HEK293 (cell line): ENCODE results near the gene HPDL.

Experiments used
- CTCF ChIP-seq: fragments of 450-650 bp; formaldehyde crosslinking; IDR thresholded peaks from 2 replicates; pipeline ENCODE4 v1.5.1; 2016; ENCODE audit warnings: missing biosample characterization, missing genetic modification characterization
- ZNF416 ChIP-seq: fragments of 450-650 bp; formaldehyde crosslinking; IDR thresholded peaks from 2 replicates; pipeline ENCODE4 v1.5.1; 2016; ENCODE audit warnings: missing biosample characterization, missing genetic modification characterization
- ZNF426 ChIP-seq: fragments of 450-650 bp; formaldehyde crosslinking; IDR thresholded peaks from 2 replicates; pipeline ENCODE4 v1.5.1; 2017; ENCODE audit warnings: missing biosample characterization, missing genetic modification characterization, mild to moderate bottlenecking, inconsistent platforms, moderate library complexity
- ZNF785 ChIP-seq: fragments of 450-650 bp; formaldehyde crosslinking; IDR thresholded peaks from 2 replicates; pipeline ENCODE4 v1.5.1; 2016; ENCODE audit warnings: missing biosample characterization, missing genetic modification characterization
- TF ChIP-seq, protein P1 (sequence below): fragments of 450-650 bp; formaldehyde crosslinking; IDR thresholded peaks from 2 replicates; pipeline ENCODE4 v1.5.1; 2016; ENCODE audit warnings: missing biosample characterization, missing genetic modification characterization

- TF ChIP-seq ZNF785 (no peak), ZNF416 (tag by site-specific recombination) (no peak), ZNF426 (no peak), CTCF (tag by site-specific recombination) (no peak)
- TF ChIP-seq, protein P1, sequence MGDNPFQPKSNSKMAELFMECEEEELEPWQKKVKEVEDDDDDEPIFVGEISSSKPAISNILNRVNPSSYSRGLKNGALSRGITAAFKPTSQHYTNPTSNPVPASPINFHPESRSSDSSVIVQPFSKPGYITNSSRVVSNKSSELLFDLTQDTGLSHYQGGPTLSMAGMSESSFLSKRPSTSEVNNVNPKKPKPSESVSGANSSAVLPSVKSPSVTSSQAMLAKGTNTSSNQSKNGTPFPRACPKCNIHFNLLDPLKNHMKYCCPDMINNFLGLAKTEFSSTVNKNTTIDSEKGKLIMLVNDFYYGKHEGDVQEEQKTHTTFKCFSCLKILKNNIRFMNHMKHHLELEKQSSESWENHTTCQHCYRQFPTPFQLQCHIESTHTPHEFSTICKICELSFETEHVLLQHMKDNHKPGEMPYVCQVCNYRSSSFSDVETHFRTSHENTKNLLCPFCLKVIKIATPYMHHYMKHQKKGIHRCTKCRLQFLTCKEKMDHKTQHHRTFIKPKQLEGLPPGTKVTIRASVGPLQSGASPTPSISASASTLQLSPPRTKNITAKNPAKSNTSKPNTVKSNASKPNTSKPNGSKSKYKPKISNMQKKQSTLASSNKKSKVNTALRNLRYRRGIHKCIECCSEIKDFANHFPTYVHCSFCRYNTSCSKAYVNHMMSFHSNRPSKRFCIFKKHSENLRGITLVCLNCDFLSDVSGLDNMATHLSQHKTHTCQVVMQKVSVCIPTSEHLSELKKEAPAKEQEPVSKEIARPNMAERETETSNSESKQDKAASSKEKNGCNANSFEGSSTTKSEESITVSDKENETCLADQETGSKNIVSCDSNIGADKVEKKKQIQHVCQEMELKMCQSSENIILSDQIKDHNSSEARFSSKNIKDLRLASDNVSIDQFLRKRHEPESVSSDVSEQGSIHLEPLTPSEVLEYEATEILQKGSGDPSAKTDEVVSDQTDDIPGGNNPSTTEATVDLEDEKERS (tag by site-specific recombination): no peak
These were observed 21.3 kb downstream of the HPDL start for GRCh38 chr1:45348020-45348419.
